Osteoblast (primary cell): ENCODE measurements around the gene ADCY1. TPM values are rescaled to one million over a fixed set of nuclear protein-coding genes. Genes with fewer than 3 reads are reported as not detected.

ENCODE experiments used
- DNase-seq: peaks from one replicate; pipeline ENCODE4 v3.0.0; 2011; ENCODE audit warnings: low spot score, mixed read lengths; ENCODE audit not compliant: insufficient read length; ENCODE audit errors: missing footprints
- H2AFZ ChIP-seq: 2 replicates; pipeline ENCODE4 v1.6.0; 2011; ENCODE audit warnings: mild to moderate bottlenecking, low read length
- H3K27ac ChIP-seq: 2 replicates; pipeline ENCODE4 v1.5.1; 2011; ENCODE audit warnings: mild to moderate bottlenecking, low read depth, low read length, moderate library complexity
- H3K27me3 ChIP-seq: 2 replicates; pipeline ENCODE4 v1.6.0; 2012; ENCODE audit warnings: mild to moderate bottlenecking, control low read depth, inconsistent platforms, low read length, moderate library complexity; ENCODE audit not compliant: insufficient read depth
- H3K36me3 ChIP-seq: 2 replicates; pipeline ENCODE4 v1.5.1; 2011; ENCODE audit warnings: mild to moderate bottlenecking, low read length, control low read depth, moderate library complexity; ENCODE audit not compliant: insufficient read depth
- H3K4me1 ChIP-seq: 2 replicates; pipeline ENCODE4 v1.5.1; 2011; ENCODE audit warnings: mild to moderate bottlenecking, low read length, control low read depth, moderate library complexity; ENCODE audit not compliant: insufficient read depth
- H3K4me2 ChIP-seq: 2 replicates; pipeline ENCODE4 v1.6.0; 2011; ENCODE audit warnings: mild to moderate bottlenecking, low read length; ENCODE audit not compliant: insufficient read depth
- H3K4me3 ChIP-seq: fragments of 200-600 bp; sonication (generic); 3 replicates; pipeline ENCODE4 v1.5.1; 2012; ENCODE audit warnings: mild to moderate bottlenecking, low read length, inconsistent platforms; ENCODE audit not compliant: insufficient read depth
- H3K79me2 ChIP-seq: 2 replicates; pipeline ENCODE4 v1.6.0; 2012; ENCODE audit warnings: mild to moderate bottlenecking, low read length, control low read depth, inconsistent platforms; ENCODE audit not compliant: insufficient read depth
- H3K9me3 ChIP-seq: 2 replicates; pipeline ENCODE4 v1.5.1; 2011; ENCODE audit warnings: low read depth, low read length, control low read depth
- H4K20me1 ChIP-seq: 2 replicates; pipeline ENCODE4 v1.6.0; 2012; ENCODE audit warnings: mild to moderate bottlenecking, low read length, control low read depth; ENCODE audit not compliant: insufficient read depth
- total RNA-seq: library from RNA; depleted of rRNA; stranded (reverse); fragments of >200 nt; gene quantifications from 2 replicates; pipeline ENCODE4 v1.2.3, GENCODE V29; 2012
- TF ChIP-seq, protein P1 (sequence below): IDR thresholded peaks from 2 replicates; pipeline ENCODE4 v1.5.1; 2011; ENCODE audit warnings: mild to moderate bottlenecking, low read depth, low read length, moderate library complexity; ENCODE audit errors: extremely low read depth

Gene ADCY1
- total RNA-seq, 1 donor, result 1.1 TPM

DNA sequence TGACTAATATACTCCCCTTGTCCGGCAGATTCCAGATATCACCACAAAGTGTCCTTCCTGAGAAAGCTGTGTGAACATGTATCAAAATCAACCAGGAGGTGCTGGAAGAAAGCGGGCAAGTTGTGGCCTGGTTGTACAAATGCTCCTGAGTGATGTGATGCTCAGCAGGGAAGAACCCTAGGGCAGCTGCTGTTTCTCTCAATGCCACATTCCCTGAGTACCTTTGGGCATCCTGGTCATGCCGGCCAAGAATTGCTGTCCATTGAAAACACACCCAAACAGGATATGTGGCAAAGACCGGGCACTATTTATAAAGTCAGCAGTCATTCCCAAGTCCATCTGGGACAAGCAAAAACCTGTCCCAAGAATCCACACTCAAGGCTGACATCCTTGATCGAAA is 7.8 kb upstream of the ADCY1 start:
- no peak overlapping the region for H3K4me2 ChIP-seq
- no peak overlapping the region for H3K4me3 ChIP-seq
- H2AFZ ChIP-seq, result no peak overlapping the region
- DNase-seq, result no peak
- H3K4me1 ChIP-seq, result no peaks in the 10 kb centered on the region
- peaks cover 36% of the 10 kb centered on the region for H3K27me3 ChIP-seq
- H3K9me3 ChIP-seq, result no peaks in the 10 kb centered on the region
- no peaks in the 10 kb centered on the region for H4K20me1 ChIP-seq
- TF ChIP-seq, protein P1, sequence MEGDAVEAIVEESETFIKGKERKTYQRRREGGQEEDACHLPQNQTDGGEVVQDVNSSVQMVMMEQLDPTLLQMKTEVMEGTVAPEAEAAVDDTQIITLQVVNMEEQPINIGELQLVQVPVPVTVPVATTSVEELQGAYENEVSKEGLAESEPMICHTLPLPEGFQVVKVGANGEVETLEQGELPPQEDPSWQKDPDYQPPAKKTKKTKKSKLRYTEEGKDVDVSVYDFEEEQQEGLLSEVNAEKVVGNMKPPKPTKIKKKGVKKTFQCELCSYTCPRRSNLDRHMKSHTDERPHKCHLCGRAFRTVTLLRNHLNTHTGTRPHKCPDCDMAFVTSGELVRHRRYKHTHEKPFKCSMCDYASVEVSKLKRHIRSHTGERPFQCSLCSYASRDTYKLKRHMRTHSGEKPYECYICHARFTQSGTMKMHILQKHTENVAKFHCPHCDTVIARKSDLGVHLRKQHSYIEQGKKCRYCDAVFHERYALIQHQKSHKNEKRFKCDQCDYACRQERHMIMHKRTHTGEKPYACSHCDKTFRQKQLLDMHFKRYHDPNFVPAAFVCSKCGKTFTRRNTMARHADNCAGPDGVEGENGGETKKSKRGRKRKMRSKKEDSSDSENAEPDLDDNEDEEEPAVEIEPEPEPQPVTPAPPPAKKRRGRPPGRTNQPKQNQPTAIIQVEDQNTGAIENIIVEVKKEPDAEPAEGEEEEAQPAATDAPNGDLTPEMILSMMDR, result no peak
- no peak overlapping the region for H3K27ac ChIP-seq
- no peaks in the 10 kb centered on the region for H3K36me3 ChIP-seq
- H3K79me2 ChIP-seq, result no peaks in the 10 kb centered on the region

- Histone ChIP-seq H3K79me2 (no peaks in the 10 kb centered on the region), H3K4me1 (no peaks in the 10 kb centered on the region), H3K27ac (no peak overlapping the region), H3K4me2 (no peak overlapping the region), H3K27me3 (peaks cover 36% of the 10 kb centered on the region), H3K9me3 (no peaks in the 10 kb centered on the region), H4K20me1 (no peaks in the 10 kb centered on the region), H2AFZ (no peak overlapping the region), H3K36me3 (no peaks in the 10 kb centered on the region), H3K4me3 (no peak overlapping the region)
- TF ChIP-seq, protein P1, result no peak
- peak; percentile 66 for DNase-seq
Observed at GRCh38 chr7:45566961-45567360, 7.2 kb upstream of the ADCY1 start.

DNA sequence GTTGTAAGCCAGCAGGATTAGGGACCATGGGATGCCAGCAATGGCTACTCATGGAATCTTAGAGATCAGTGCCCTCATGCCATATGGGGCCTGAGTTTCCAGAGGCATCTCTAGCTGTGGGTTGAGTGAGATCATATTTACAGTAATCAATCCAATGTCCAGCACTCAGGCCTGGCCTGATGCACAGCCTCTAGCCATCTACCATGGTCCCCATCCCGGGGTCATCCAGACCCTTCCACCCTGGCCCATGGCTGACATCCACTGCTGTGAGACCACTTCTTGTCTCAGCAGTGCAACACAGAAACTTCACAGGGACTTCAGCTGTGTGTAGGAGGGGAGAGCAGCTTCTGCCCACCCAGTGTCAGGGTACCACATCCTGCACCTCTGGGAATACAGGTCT is 6.5 kb upstream of the ADCY1 start:
- H3K79me2 ChIP-seq, result no peaks in the 10 kb centered on the region
- H3K9me3 ChIP-seq, result no peaks in the 10 kb centered on the region
- no peaks in the 10 kb centered on the region for H3K36me3 ChIP-seq
- no peak overlapping the region for H3K4me3 ChIP-seq
- no peak overlapping the region for H2AFZ ChIP-seq
- DNase-seq, result no peak
- no peak overlapping the region for H3K27ac ChIP-seq
- H3K27me3 ChIP-seq, result peaks cover 40% of the 10 kb centered on the region
- no peaks in the 10 kb centered on the region for H3K4me1 ChIP-seq
- H3K4me2 ChIP-seq, result no peak overlapping the region
- H4K20me1 ChIP-seq, result no peaks in the 10 kb centered on the region
- TF ChIP-seq, protein P1, result no peak

DNA sequence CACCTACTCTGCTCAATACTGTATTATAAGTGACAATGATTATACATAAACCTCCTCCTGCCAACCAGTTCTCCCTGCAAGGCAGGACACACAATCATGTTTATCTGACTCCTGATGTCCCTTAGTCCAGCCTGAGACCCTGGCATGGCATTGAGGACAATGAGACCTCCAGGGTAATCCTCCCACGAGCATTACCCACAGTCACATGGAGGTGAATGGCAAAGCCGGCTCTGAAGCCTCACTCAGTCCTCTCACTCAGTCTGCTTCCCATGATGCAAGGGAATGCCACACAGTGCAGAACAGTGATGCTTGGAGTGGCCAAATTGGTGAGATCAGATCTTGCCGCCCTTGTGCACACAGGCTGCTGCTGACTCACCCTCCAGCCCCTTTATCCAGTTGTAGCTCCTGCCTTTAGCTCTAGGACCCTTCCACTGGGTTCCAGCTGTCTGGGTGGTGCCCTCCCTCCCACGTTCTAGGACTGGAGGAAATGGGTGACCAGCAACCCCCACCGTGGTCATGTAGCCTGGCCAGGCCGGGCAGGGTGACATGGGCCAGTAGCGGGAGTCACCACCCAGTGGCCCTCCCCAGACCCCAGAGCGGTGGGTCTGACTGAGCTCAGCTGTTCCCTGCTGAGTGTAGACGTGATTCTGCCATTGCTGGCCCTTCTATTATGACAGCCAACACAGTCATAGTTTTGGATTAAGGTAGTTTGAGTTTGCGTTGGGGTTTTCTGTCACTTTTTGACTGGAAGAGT is 5.5 kb upstream of the ADCY1 start:
- H3K27ac ChIP-seq, result no peak overlapping the region
- H3K4me2 ChIP-seq, result no peak overlapping the region
- no peaks in the 10 kb centered on the region for H3K36me3 ChIP-seq
- no peaks in the 10 kb centered on the region for H3K4me1 ChIP-seq
- H4K20me1 ChIP-seq, result no peaks in the 10 kb centered on the region
- H3K4me3 ChIP-seq, result no peak overlapping the region
- no peaks in the 10 kb centered on the region for H3K9me3 ChIP-seq
- no peak overlapping the region for H2AFZ ChIP-seq
- H3K27me3 ChIP-seq, result peaks cover 41% of the 10 kb centered on the region
- DNase-seq, result peak; percentile 56
- TF ChIP-seq, protein P1, result no peak
- no peaks in the 10 kb centered on the region for H3K79me2 ChIP-seq
